ENCODE measurements around the gene SHF.

DNA sequence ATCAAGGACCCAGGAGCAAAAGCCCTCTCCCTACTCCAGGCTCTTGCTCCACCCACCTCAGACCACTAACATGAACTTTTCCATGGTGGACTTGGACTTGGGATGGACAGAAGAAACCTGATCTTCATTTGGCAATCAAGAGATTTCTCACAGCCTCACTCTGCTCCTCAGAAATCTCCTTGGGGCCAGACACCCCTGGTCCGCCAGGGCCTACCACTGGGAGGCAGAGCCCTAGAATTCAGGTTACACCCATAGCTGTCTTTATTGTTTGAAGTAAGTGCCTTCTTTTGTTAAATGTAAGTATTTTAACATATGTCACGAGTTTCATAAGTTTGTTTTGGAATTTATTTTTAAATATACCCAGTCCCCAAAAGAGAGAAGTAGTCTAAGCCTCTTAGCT lies 13.2 kb downstream of the SHF start:
- TF ChIP-seq CTCF (IDR thresholded peaks at IDR 0.05; ENCODE audit: borderline replicate concordance, extremely low read depth, low read length, poor library complexity, severe bottlenecking) = no peak
- TF ChIP-seq EZH2 (IDR thresholded peaks at IDR 0.05; ENCODE audit: borderline replicate concordance, low read depth, low read length, severe bottlenecking) = no peak

Data from DND-41 (cell line).